ENCODE data around the gene S100G. TPM values are rescaled to one million over a fixed set of nuclear protein-coding genes. Genes with fewer than 3 reads are reported as not detected.

Gene S100G, protein sequence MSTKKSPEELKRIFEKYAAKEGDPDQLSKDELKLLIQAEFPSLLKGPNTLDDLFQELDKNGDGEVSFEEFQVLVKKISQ
- total RNA-seq = not detected in 2 replicates

DNA sequence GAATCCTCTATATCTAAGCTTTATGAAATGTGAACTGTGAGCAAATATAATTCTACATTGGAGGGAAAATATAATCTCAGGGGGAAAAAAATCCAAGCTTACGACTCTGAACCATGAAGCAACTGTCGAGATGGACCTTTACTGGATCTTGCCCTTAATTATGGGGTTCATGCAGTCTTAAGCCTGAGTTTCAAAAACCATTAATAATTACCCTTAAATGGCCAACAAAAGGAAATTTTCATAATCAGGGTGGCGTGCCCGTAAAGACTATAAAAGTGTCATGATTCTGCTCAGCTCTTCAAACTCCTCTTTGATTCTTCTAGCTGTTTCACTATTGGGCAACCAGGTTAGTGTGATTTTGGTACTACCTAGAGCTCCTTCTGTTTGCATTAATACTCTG lies at the start of gene S100G:
TSS of gene S100G (plus strand) at position 301 of the 400 bp plus-strand sequence. CDS start 849 bp downstream, outside the sequence.

Other genes starting within 250 kb of the S100G start
- gene CTPS2, start 62.5 kb downstream of the S100G start, total RNA-seq = 6.0 and 10.0 TPM in 2 replicates
- 23.5 and 30.8 TPM in 2 replicates for gene SYAP1, start 69.5 kb downstream of the S100G start, total RNA-seq
- 7.1 and 11.2 TPM in 2 replicates for gene TXLNG, start 136.3 kb downstream of the S100G start, total RNA-seq
- 88.3 and 98.8 TPM in 2 replicates for gene RBBP7, start 220.2 kb downstream of the S100G start, total RNA-seq

Measured in epithelial cell of alveolus of lung (primary cell).